HL-60 (cell line): ENCODE measurements around the gene CXCL14.

Experiments used
- CTCF ChIP-seq: IDR thresholded peaks from one replicate; pipeline ENCODE4 v1.5.1; 2011; ENCODE audit warnings: low read length, control low read depth, inconsistent platforms; ENCODE audit not compliant: insufficient read depth
- GABPA ChIP-seq: IDR thresholded peaks from 2 replicates; pipeline ENCODE4 v1.6.1; 2012; ENCODE audit warnings: low read depth
- POLR2AphosphoS5 ChIP-seq: IDR thresholded peaks from 2 replicates; pipeline ENCODE4 v1.6.1; 2012; ENCODE audit warnings: low read depth
- REST ChIP-seq: IDR thresholded peaks from 2 replicates; pipeline ENCODE4 v1.6.1; 2012; ENCODE audit warnings: low read depth; ENCODE audit not compliant: insufficient replicate concordance

- no peak for TF ChIP-seq POLR2AphosphoS5
- no peak for TF ChIP-seq CTCF
- TF ChIP-seq GABPA: no peak
- no peak for TF ChIP-seq REST
Measured at GRCh38 chr5:135578305-135578684, 496 bp downstream of the CXCL14 start.
